K562 treated with DMSO at 1 percent for 48 hours (cell line): ENCODE measurements around the gene DPEP3. TPM values are rescaled to one million over a fixed set of nuclear protein-coding genes. Genes with fewer than 3 reads are reported as not detected.

ENCODE experiments used
- total RNA-seq: library from RNA; unstranded; fragments of 300-600 nt; gene quantifications from 2 replicates; pipeline ENCODE4 v1.2.3, GENCODE V29; 2022; ENCODE audit warnings: low replicate concordance; ENCODE audit errors: extremely low read depth

The DPEP3 gene
- not detected in 2 replicates for total RNA-seq

GRCh38 chr16:67979955-67980678 is at the start of gene DPEP3:
TSS of gene DPEP3 (minus strand) at chr16:67980499. CDS start at chr16:67980380, 119 bp downstream.

GRCh38 chr16:68022728-68023537 is 42.6 kb upstream of the DPEP3 start, which contains the start of the genes DDX28 and DUS2:
TSS of gene DDX28 (minus strand) at chr16:68023232. CDS start at chr16:68023202, 30 bp downstream.
TSS of gene DUS2 (plus strand) at chr16:68023284. CDS start at chr16:68038024, 14,740 bp downstream.

GRCh38 chr16:68015681-68016080 is 35.4 kb upstream of the DPEP3 start, which contains the start of gene DPEP2NB:
TSS of gene DPEP2NB (minus strand) at chr16:68015911. CDS start at chr16:68015770, 141 bp downstream.

GRCh38 chr16:67998779-67999688 is 18.7 kb upstream of the DPEP3 start, which contains the start of gene DPEP2:
TSS of gene DPEP2 (minus strand) at chr16:67999484. CDS start at chr16:67993212, 6,272 bp downstream.

GRCh38 chr16:67968400-67969253 is 11.7 kb downstream of the DPEP3 start, which contains the start of gene SLC12A4:
TSS of gene SLC12A4 (minus strand) at chr16:67968637. CDS start at chr16:67968553, 84 bp downstream.

GRCh38 chr16:67943619-67944504 is 36.4 kb downstream of the DPEP3 start, which contains the start of gene LCAT:
TSS of gene LCAT (minus strand) at chr16:67944120. CDS start at chr16:67944101, 19 bp downstream.

GRCh38 chr16:67936124-67936879 is 44.0 kb downstream of the DPEP3 start, which contains the start of gene PSMB10:
TSS of gene PSMB10 (minus strand) at chr16:67936850. CDS start at chr16:67936749, 101 bp downstream.

GRCh38 chr16:67931712-67932461 is 48.4 kb downstream of the DPEP3 start, which contains the start of gene CTRL:
TSS of gene CTRL (minus strand) at chr16:67931862. CDS start at chr16:67931852, 10 bp downstream.

Other genes with a start within 250 kb of the DPEP3 start
- gene RANBP10, start 173.9 kb downstream of the DPEP3 start, total RNA-seq: not detected in 2 replicates
- gene TSNAXIP1, start 173.6 kb downstream of the DPEP3 start, total RNA-seq: not detected in 2 replicates
- gene THAP11, start 138.2 kb downstream of the DPEP3 start, total RNA-seq: 250 TPM in 1 of 2 replicates, not detected in the other
- gene NUTF2, start 133.6 kb downstream of the DPEP3 start, total RNA-seq: not detected in 2 replicates
- gene CENPT, start 132.8 kb downstream of the DPEP3 start, total RNA-seq: not detected in 2 replicates
- 278 TPM in 1 of 2 replicates, not detected in the other for gene EDC4, start 107.4 kb downstream of the DPEP3 start, total RNA-seq
- not detected in 2 replicates for gene NRN1L, start 95.6 kb downstream of the DPEP3 start, total RNA-seq
- gene PSKH1, start 87.2 kb downstream of the DPEP3 start, total RNA-seq: not detected in 2 replicates
- not detected in 2 replicates for gene CTRL, start 48.6 kb downstream of the DPEP3 start, total RNA-seq
- not detected in 2 replicates for gene PSMB10, start 43.6 kb downstream of the DPEP3 start, total RNA-seq
- gene LCAT, start 36.4 kb downstream of the DPEP3 start, total RNA-seq: not detected in 2 replicates
- gene SLC12A4, start 11.9 kb downstream of the DPEP3 start, total RNA-seq: not detected in 2 replicates
- gene DPEP2, start 19.0 kb upstream of the DPEP3 start, total RNA-seq: not detected in 2 replicates
- not detected in 2 replicates for gene DPEP2NB, start 35.4 kb upstream of the DPEP3 start, total RNA-seq
- not detected in 2 replicates for gene DDX28, start 42.7 kb upstream of the DPEP3 start, total RNA-seq
- not detected in 2 replicates for gene DUS2, start 42.8 kb upstream of the DPEP3 start, total RNA-seq
- gene NFATC3, start 104.9 kb upstream of the DPEP3 start, total RNA-seq: not detected in 2 replicates